PC-9 (cell line): ENCODE measurements around the gene MYO6. TPM values are rescaled to one million over a fixed set of nuclear protein-coding genes. Genes with fewer than 3 reads are reported as not detected.

ENCODE experiments used
- BruUV-seq: library from RNA; stranded (reverse); fragments of 400-500 nt; replicated peaks from 2 replicates; lab custom pipeline; 2021; lab: Mats Ljungman, UMichigan
- CTCF ChIA-PET: fragments of 300-600 bp; sonication (Branson Sonifier 250); formaldehyde crosslinking; loops from one replicate; lab custom pipeline; 2022; ENCODE audit warnings: antibody characterized with exemption; lab: Charles Lee
- POLR2A ChIA-PET: fragments of 300-600 bp; sonication (Branson Sonifier 250); formaldehyde crosslinking; loops from one replicate; lab custom pipeline; 2022; ENCODE audit warnings: antibody characterized with exemption; ENCODE audit not compliant: unreplicated experiment; lab: Charles Lee
- DNase-seq, 2 experiments: peaks; one replicate each; pipeline versions ENCODE4 v3.0.0 to v3.0.0-alpha.2; 2015 to 2022; ENCODE audit warnings: mixed read lengths in 1 of 2
- H2AFZ ChIP-seq: fragments of 200-600 bp; sonication (generic); 2 replicates; pipeline ENCODE4 v1.8.1; 2017; ENCODE audit warnings: antibody characterized with exemption
- H3F3A ChIP-seq: fragments of 200-600 bp; sonication (generic); 2 replicates; pipeline ENCODE4 v1.8.1; 2017; ENCODE audit warnings: antibody characterized with exemption, mild to moderate bottlenecking, low read depth; ENCODE audit not compliant: insufficient read depth
- H3K27ac ChIP-seq: fragments of 200-600 bp; sonication (generic); 2 replicates; pipeline ENCODE4 v1.6.1; 2016; ENCODE audit warnings: mixed run types
- H3K27me3 ChIP-seq: fragments of 200-600 bp; sonication (generic); 2 replicates; pipeline ENCODE4 v1.6.1; 2016; ENCODE audit warnings: low read depth, mixed run types; ENCODE audit not compliant: insufficient read depth
- H3K36me3 ChIP-seq: fragments of 200-600 bp; sonication (generic); 2 replicates; pipeline ENCODE4 v1.6.1; 2016; ENCODE audit warnings: low read depth, mixed run types
- H3K4me1 ChIP-seq: fragments of 200-600 bp; sonication (generic); replicated peaks from 2 replicates; pipeline ENCODE4 v1.6.1; 2016; ENCODE audit warnings: mixed run types; ENCODE audit not compliant: insufficient read depth
- H3K4me2 ChIP-seq: fragments of 200-600 bp; sonication (generic); 2 replicates; pipeline ENCODE4 v1.6.1; 2017; ENCODE audit warnings: mixed run types
- H3K4me3 ChIP-seq: fragments of 200-600 bp; sonication (generic); 2 replicates; pipeline ENCODE4 v1.6.1; 2016; ENCODE audit warnings: mixed run types
- H3K79me2 ChIP-seq: fragments of 200-600 bp; sonication (generic); 2 replicates; pipeline ENCODE4 v1.6.1; 2017; ENCODE audit warnings: low read depth, mixed run types
- H3K9me2 ChIP-seq: fragments of 200-600 bp; sonication (generic); 2 replicates; pipeline ENCODE4 v1.8.1; 2017; ENCODE audit warnings: mild to moderate bottlenecking; ENCODE audit not compliant: insufficient read depth
- H3K9me3 ChIP-seq: fragments of 200-600 bp; sonication (generic); 2 replicates; pipeline ENCODE4 v1.8.1; 2016; ENCODE audit warnings: low read depth; ENCODE audit not compliant: insufficient read depth
- H4K20me1 ChIP-seq: fragments of 200-600 bp; sonication (generic); 2 replicates; pipeline ENCODE4 v1.8.1; 2017; ENCODE audit not compliant: insufficient read depth
- CTCF ChIP-seq: fragments of 200-600 bp; sonication (generic); conservative IDR thresholded peaks from 2 replicates; pipeline ENCODE4 v1.6.1; 2017; ENCODE audit warnings: mixed run types, antibody characterized with exemption, mild to moderate bottlenecking, moderate library complexity
- EZH2 ChIP-seq: fragments of 200-600 bp; sonication (generic); IDR thresholded peaks from 2 replicates; pipeline ENCODE4 v1.8.0; 2017; ENCODE audit warnings: antibody characterized with exemption, low read depth
- intact Hi-C: fragments of 100-400 bp; cut with micrococcal nuclease; formaldehyde crosslinking; loops from one replicate; pipeline ENCODE4 v1.10.0; 2022; ENCODE audit not compliant: unreplicated experiment
- total RNA-seq: library from RNA; stranded (reverse); gene quantifications from 2 replicates; pipeline ENCODE4 v1.2.3, GENCODE V29; 2021

Gene MYO6
- total RNA-seq, 1 experiment from 2014 or later = 93.0 TPM

GRCh38 chr6:75757295-75757694 is 8.3 kb downstream of the MYO6 start:
- peaks cover 13% of the 10 kb centered on the region for H4K20me1 ChIP-seq
- no peak overlapping the region for H2AFZ ChIP-seq
- peaks cover 95% of the 10 kb centered on the region for H3K79me2 ChIP-seq
- H3K4me3 ChIP-seq = no peak overlapping the region
- intact Hi-C loops = no loop called here
- POLR2A ChIA-PET = no interaction called here
- H3K27ac ChIP-seq = no peak overlapping the region
- H3K36me3 ChIP-seq = peaks cover 19% of the 10 kb centered on the region
- H3K9me3 ChIP-seq = peaks cover 16% of the 10 kb centered on the region; the same call in 1 of the 2 replicates
- no peaks in the 10 kb centered on the region for H3K9me2 ChIP-seq
- TF ChIP-seq EZH2 (no peak), CTCF (no peak)
- no peaks in the 10 kb centered on the region for H3K27me3 ChIP-seq
- CTCF ChIA-PET = no interaction called here
- peaks cover 30% of the 10 kb centered on the region for H3F3A ChIP-seq
- DNase-seq = no peak
- peaks cover 16% of the 10 kb centered on the region for H3K4me1 ChIP-seq
- BruUV-seq = no TSS peak
- no peak overlapping the region for H3K4me2 ChIP-seq

GRCh38 chr6:75758061-75758460 is 9.0 kb downstream of the MYO6 start:
- TF ChIP-seq CTCF = no peak
- no peak for TF ChIP-seq EZH2
- Histone ChIP-seq H2AFZ (no peak overlapping the region), H3K4me3 (no peak overlapping the region), H4K20me1 (peaks cover 13% of the 10 kb centered on the region), H3K27me3 (no peaks in the 10 kb centered on the region), H3K4me1 (peaks cover 8% of the 10 kb centered on the region), H3F3A (peaks cover 23% of the 10 kb centered on the region), H3K4me2 (no peak overlapping the region), H3K36me3 (peaks cover 19% of the 10 kb centered on the region), H3K79me2 (peaks cover 95% of the 10 kb centered on the region), H3K9me3 (peaks cover 16% of the 10 kb centered on the region; the same call in 1 of the 2 replicates), H3K27ac (no peak overlapping the region), H3K9me2 (no peaks in the 10 kb centered on the region)
- no peak for DNase-seq
- no TSS peak for BruUV-seq
- intact Hi-C loops = no loop called here
- CTCF ChIA-PET = interaction anchor here (0.7 kb wide), 1 partner anchor 130 kb away, joined by 4 read pairs; no protein-coding TSS in a partner anchor
- POLR2A ChIA-PET = interaction anchor here (0.6 kb wide), 1 partner anchor 41 kb away, joined by 4 read pairs; no protein-coding TSS in a partner anchor

- H3K4me2 ChIP-seq = no peak overlapping the region
- no peak overlapping the region for H2AFZ ChIP-seq
- H3K9me2 ChIP-seq = no peaks in the 10 kb centered on the region
- DNase-seq = no peak
- H3K4me3 ChIP-seq = no peak overlapping the region
- H3K4me1 ChIP-seq = no peaks in the 10 kb centered on the region
- intact Hi-C loops = no loop called here
- ChIA-PET CTCF (no interaction called here), POLR2A (no interaction called here)
- no TSS peak for BruUV-seq
- peaks cover 13% of the 10 kb centered on the region for H3F3A ChIP-seq
- H3K27me3 ChIP-seq = no peaks in the 10 kb centered on the region
- no peak for TF ChIP-seq CTCF
- H3K79me2 ChIP-seq = peaks cover 98% of the 10 kb centered on the region
- peaks cover 26% of the 10 kb centered on the region for H3K36me3 ChIP-seq
- H3K9me3 ChIP-seq = peaks cover 14% of the 10 kb centered on the region; the same call in 1 of the 2 replicates
- H3K27ac ChIP-seq = no peak overlapping the region
- H4K20me1 ChIP-seq = peaks cover 13% of the 10 kb centered on the region
These were observed 10.2 kb downstream of the MYO6 start for GRCh38 chr6:75759207-75759606.
